Measurements from ENCODE around the gene RFTN1.

Gene RFTN1

GRCh38 chr3:16513141-16514020 lies at the start of gene RFTN1:
Gene RFTN1 (minus strand): TSS chr3:16513699. CDS start chr3:16493869, 19,830 bp downstream.
- peak within 1 kb of the TSS; percentile 98 for H3K4me3 ChIP-seq (ENCODE audit: low read depth, low read length)
- no peak for TF ChIP-seq CTCF (IDR thresholded peaks at IDR 0.05; ENCODE audit: borderline replicate concordance, insufficient read depth, low read depth, low read length)

- no peak for TF ChIP-seq CTCF (IDR thresholded peaks at IDR 0.05; ENCODE audit: borderline replicate concordance, insufficient read depth, low read depth, low read length)
- H3K4me3 ChIP-seq (ENCODE audit: low read depth, low read length), result no peak overlapping the region
These were observed 46.3 kb upstream of the RFTN1 start for GRCh38 chr3:16559653-16560365.

GRCh38 chr3:16554126-16554525 lies 40.6 kb upstream of the RFTN1 start:
- no peak overlapping the region for H3K4me3 ChIP-seq (ENCODE audit: low read depth, low read length)
- no peak for TF ChIP-seq CTCF (IDR thresholded peaks at IDR 0.05; ENCODE audit: borderline replicate concordance, insufficient read depth, low read depth, low read length)

GRCh38 chr3:16552757-16553156 lies 39.3 kb upstream of the RFTN1 start:
- H3K4me3 ChIP-seq (ENCODE audit: low read depth, low read length), result no peak overlapping the region
- no peak for TF ChIP-seq CTCF (IDR thresholded peaks at IDR 0.05; ENCODE audit: borderline replicate concordance, insufficient read depth, low read depth, low read length)

- no peak for TF ChIP-seq CTCF (IDR thresholded peaks at IDR 0.05; ENCODE audit: borderline replicate concordance, insufficient read depth, low read depth, low read length)
- no peak overlapping the region for H3K4me3 ChIP-seq (ENCODE audit: low read depth, low read length)
These were observed 38.0 kb upstream of the RFTN1 start for GRCh38 chr3:16551342-16551976.

- H3K4me3 ChIP-seq (ENCODE audit: low read depth, low read length), result no peak overlapping the region
- peak; percentile 72 for TF ChIP-seq CTCF (IDR thresholded peaks at IDR 0.05; ENCODE audit: borderline replicate concordance, insufficient read depth, low read depth, low read length)
These were observed 37.3 kb upstream of the RFTN1 start for GRCh38 chr3:16550676-16551341.
